ENCODE measurements around the gene NLRC3.

NLRC3 gene

DNA sequence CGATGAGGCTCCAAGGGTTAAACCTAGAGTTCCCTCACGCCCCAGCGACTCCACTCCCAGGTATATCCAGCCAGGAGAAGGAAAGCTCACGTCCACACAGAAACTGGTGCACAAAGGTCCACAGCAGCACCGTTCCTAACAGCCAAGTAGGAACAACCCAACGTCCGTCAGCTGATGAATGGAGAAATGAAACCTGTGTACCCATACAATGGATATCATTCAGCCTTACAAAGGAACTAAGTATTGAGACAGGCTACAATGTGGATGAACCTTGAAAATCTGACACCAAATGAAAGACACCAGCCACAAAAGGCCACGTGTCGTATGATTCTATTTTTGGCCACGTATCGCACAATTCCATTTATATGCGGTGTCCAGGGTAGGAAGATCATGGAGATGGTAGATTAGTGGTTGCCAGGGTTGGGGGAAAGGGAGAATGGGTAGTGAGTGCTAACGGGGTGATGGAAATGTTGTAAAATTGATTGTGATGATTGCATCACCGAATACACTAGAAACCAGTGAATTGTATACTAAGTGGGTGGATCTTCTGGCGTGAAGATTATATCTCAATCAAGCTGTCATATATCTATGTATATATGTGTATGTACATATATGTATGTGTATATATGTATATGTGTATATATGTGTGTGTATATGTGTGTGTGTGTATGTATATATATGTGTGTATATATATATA, 30.1 kb downstream of the NLRC3 start:
- no peak for DNase-seq (ENCODE audit: low spot score)

DNA sequence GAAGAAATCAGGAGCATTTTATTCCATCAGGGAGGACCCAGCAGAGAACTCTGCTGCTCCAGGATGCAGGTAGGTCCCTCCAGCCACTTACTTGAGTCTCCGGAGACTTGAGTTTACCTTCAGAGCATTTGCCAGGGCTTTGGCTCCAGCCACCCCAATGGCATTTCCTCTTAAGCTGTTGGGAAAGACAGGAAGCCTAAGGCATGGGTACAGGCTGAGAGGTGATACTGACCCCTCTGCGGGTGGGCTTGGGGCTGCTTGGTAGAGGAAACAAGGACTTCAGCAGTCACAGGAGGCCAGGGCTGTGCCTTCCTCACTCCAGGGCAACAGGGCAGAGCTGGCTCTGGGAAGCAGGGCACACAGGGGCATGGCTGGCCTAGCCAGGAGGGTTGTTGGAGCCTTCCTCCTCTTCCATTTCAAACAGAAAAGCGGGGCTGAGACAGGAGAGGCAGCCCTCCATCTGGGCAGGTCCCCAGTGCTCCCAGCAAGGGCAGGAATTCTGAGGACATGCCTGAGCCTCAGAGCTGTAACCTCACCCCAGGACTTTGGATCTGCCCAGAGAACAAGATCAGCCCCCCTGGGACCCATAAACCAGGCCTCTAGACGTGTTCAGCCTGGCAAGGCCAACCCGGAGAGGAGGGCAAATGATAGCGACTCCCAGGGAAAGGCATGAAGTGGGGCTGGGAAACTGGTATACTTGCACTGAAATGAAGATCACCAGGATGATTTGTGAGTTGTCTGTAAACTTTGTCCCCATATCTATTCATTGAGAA, 34.4 kb downstream of the NLRC3 start:
- DNase-seq (ENCODE audit: low spot score): no peak

DNA sequence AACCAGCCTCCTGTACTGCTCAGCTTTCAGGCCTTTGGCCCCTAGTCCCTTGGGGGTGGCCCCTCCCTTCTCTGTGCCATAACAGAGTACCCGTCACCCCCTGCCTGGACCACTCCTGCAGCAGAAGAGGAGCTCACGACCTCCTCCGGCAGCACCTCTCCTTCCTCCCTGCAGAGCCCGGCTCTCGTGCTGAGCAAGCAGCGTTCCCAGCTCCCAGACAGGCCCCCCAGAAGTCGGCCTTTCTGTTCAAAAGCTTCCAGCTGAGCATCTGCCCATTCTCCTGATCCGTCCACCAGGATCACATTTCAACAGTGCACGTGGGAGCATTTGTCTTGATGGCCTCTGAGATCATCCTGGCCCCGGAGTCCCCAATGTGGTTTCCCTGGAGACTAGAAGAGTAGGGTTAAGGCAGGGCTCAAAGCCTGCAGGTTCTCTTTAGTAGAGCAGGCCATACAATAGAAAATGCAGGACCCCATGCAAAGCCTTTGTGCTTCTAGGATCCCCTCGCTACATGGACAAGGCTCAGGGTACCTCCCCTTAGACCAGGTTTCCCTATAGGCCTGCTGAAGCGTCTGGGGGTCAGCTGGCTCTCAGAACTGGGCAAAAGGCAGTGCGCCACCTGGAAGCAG, 35.6 kb downstream of the NLRC3 start:
- no peak for DNase-seq (ENCODE audit: low spot score)

DNA sequence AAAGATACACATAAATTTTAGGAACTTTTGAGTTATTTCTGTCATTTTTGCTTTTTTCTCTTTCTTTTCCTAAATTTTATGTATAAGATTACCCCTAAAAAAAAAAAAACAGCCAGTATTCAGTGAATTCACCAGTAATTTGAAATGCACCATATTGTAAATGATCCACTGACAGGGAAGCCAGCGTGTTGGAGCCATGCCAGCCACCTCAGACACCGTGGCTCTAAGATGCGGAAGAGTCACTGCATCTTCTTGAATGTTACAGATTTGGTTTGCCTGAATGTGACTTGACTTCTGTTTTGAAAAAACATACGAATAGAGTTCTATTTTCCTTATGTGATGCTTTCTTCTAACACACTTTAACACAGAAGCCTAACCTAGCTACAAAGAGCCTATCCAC, 39.0 kb downstream of the NLRC3 start:
- DNase-seq (ENCODE audit: low spot score): no peak

DNA sequence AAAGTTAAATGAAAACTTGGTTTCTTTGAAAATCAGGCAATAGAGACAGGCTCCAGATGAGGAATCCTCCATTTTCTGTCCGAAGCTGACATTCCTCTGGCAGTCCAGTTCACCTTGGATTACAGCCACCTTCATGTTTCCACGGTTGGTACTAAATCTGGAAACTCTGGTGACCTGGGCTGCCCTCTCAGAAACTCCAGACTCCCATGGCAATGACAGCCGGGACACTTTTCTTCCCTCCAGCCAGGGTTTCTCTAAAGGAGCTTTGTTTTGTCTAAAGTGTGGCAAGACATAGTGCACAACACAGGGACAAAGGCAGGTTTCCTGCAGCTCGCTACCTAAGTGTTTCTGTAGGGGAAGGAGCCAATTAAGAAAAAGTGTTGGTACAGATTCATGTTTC, 40.4 kb downstream of the NLRC3 start:
- no peak for DNase-seq (ENCODE audit: low spot score)

DNA sequence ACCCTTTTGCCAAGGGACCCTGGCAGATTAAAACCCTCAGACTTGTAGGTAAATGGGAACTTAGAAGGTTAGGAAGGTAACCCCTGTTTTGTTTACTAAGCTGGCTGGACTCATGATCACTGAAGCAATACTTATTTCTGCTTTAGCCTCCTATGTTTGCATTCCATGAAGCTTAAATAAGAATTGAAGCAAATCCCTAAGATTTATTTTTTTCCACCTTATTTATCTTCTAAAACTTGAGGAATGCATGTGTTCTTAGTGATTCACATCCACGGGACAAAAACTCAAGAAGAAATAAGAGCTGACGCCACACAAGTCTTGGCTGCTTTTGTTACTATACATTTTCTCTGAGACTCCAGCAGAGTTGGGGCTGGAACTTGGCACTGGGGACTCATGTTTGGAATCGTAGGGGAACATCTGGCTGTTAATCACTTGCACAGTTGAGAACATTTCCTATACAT, 40.9 kb downstream of the NLRC3 start:
- no peak for DNase-seq (ENCODE audit: low spot score)

DNA sequence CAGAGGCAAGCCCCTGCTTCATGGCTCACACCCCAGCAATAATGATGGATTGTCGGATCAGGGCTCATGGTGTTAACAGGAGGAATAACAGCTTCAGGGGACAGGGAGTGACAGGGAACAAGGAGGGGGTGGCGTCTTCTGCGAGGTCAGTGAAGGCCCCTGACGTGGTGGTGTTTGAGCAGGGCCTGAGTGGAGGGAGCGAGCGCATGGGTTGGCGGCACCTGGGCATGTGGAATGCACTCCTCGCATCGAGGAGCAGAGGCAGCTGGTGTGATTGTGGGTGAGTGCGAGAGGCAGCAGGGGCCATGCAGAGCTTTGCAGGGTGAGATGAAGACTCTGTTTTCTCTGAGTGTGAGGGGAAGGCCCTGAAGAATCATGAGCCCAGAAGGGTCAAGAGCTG, 43.1 kb downstream of the NLRC3 start:
- DNase-seq (ENCODE audit: low spot score): no peak

DNA sequence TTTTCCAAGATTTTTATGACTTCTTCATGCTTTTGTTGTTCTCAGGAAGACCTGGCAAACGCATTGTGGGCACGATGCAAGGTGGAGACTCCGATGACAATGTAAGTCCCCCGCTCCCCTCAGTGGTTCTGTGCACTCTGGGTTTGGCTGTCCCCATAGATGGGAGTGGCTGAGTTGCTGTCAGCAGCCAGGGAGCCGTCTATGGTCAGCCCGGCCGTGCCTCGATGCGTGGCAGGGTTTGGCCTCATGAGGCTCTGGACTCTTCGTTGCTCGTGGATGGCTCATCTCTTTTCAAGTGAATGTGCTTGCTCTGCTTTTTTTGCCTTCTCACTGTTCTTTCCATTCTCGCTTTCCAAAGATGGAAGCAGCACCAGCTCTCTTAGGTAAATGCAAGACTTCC, 44.5 kb downstream of the NLRC3 start:
- no peak for DNase-seq (ENCODE audit: low spot score)

DNA sequence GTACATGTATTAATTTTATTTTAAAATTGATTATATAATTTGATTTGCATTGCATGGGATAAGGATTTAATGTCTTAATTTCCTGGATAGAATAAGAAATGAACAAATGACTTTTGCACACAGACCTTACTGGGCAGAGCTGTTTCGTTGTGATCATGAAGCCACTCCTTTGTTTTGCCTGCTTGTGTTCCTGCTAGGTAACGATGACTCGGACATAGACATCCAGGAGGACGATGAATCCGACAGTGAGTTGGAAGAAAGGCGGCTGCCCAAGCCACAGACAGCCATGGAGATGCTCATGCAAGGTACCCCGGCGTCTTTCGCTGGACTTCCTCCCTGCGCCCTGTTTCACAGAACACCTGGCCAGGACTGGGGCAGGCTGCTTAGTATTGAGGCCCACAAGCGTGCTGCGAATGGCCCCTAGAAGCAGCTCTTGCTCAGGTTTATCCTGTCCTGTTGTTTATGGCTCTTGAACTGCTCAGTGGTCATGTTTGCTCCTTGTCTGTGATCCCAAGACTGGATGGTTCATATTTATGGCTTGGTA, 46.8 kb downstream of the NLRC3 start:
- no peak for DNase-seq (ENCODE audit: low spot score)

DNA sequence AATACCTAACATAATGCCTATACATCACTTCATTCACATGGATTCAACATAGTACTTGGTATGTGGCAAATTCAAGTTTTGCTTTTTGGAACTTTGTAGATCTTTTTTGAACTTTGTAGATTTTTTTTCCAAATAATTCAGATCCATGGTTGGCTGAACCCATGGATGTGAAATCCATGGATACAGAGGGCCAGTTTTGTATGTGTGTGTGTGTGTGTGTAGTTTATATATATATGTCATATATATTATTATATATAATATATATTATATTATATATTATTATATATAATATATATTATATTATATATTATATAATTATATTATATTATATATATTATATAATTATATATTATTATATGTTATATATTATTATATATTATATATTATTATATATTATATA, 48.0 kb downstream of the NLRC3 start:
- DNase-seq (ENCODE audit: low spot score): no peak

DNA sequence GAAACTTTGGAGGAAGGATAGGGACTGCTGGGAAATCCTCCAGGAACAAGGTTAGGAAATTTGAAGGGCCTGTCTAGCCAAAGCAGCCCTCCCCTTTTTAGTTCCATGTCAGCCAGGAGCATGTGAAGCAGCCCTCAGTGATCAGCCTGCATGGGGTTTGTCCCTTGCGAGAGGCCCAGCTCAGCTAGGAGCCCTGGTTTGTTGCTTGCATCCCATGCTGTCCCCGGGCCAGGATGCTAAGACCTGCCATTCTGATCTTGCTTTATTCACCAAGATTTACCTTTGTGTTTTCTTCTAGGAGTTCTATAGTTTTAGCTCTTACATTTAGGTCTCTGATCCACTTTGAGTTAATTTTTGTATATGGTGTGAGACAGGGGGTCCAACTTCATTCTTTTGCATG, 48.8 kb downstream of the NLRC3 start:
- no peak for DNase-seq (ENCODE audit: low spot score)

DNA sequence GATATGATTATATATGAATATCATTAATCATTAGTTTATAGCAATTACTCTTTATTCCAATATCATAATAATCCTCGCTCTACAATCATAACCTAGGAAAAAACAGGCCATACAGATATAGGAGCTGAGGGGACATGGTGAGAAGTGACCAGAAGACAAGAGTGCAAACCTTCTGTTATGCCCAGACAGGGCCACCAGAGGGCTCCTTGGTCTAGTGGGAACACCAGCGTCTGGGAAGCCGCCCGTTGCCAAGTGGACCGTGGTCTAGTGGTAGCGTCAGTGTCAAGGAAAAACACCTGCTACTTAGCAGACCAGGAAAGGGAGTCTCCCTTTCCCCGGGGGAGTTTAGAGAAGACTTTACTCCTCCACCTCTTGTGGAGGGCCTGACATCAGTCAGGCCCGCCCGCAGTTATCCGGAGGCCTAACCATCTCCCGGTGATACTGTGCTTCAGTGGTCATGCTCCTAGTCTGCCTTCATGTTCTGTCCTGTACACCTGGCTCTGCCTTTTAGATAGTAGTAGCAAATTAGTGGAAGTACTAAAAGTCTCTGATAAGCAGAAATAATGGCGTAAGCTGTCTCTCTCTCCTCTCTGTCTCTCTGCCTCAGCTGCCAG, 49.9 kb downstream of the NLRC3 start:
- peak; percentile 19 for DNase-seq (ENCODE audit: low spot score)

DNA sequence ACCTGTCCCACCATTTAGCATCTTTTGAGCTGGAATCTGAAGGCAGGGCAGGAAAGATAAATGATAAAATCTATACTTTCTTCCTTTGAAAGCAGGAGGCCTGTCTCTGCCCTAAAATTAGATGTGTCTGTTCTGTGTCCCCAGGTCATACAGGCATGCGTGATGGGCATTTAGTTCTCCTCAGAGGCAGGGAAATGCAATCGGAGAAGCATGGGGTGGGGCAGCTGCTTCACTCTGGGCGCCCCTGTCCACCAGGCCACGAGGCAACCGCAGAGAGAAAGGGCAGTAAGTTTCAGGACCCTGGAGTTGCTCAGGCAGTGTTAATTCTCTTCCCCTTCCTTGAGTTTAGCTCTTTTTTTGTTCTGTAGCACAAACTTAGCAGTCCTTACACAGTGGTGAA, 51.3 kb downstream of the NLRC3 start:
- DNase-seq (ENCODE audit: low spot score): no peak

DNA sequence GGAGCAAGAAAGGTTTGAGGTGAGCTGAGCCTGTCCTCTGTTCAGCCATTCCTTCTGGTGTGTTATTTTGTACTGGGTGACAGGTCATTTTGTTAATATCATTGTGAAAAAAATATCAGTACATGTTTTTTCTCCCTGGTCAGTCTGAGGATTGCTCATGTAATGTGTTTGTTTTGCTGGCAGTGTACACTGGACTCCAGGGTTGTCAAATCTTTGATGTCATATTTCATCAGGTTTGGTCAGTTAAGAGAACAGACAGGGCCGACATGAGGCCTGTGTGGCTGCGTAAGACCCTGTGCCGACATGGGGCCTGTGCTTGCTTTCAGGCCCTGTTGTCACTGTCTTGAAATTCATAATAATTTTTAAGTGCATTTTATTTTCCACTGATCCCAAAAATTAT, 53.9 kb downstream of the NLRC3 start:
- no peak for DNase-seq (ENCODE audit: low spot score)

DNA sequence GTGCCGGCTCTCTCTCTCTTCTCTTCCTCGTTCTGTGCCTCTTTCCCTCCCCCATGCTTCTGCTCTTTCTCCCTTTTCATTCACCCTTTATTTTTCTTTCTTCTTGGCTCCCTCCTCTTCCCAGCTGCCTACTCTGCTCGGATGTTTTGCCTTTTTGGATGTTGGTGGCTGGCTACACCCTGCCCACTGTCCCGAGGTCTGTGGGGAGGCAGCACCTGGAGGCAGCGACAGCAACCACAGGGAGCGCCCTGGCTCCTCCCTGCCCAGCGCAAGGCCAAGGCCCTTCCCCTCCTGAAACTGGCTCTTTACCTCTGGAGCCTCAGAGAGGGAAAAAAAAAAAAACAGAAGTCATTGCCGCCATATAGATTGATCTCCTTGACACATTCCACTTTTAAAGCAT, 56.4 kb downstream of the NLRC3 start:
- DNase-seq (ENCODE audit: low spot score): no peak

DNA sequence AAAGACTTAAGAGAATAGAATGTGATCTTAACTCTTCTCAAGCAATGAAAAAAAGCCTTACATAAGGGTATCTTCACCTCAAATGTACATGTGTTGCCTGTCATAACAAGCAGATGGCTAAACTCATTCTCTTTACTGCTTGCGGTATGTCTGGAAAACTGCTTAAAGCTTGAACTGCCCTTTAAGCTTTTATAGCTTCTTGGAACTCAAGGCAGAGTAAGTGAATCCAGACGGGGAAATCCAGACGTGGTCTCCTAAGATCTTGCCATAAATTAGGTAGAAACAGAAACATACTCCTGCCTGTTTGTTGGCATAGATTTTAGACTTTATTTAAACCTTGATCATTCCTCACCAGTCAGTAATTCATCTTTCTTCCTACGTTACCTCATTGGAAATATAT, 56.8 kb downstream of the NLRC3 start:
- DNase-seq (ENCODE audit: low spot score): no peak

DNA sequence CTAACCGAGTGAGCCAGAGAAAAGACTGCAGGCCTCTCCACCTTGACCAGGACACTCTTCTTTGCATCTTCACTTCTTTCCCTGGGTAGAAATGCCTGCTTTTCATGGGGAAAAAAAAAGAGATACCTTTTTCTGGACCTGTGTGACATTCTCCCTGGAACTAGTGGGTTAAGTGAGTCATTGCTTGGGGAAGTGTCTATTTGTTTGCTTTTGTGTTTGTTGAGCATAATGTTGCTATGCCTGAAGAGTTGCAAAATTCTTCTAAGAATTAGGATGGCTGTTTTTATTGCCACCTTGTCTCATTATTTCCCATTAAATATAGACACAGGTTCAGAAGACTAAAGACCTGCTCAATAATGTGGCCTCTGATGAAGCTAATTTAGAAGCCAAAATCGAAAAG, 57.6 kb downstream of the NLRC3 start:
- DNase-seq (ENCODE audit: low spot score): no peak

DNA sequence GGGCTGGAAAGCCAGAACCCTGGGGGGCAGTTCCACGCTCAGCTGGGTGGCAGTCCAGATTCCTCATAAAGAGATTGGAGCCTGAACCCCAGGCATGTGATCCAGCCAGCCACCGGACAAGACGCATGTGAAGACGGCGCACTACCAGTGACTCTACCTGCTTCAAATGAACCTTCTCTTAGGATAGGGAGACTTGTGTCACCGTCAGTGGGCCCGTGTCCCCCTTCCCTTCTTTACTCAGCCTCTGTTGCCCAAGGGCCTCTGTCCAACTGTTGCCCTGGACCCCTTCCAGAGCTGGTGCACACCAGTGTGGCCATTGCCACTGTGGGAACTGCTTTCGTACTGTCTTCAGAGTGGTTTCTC, 58.2 kb downstream of the NLRC3 start:
- no peak for DNase-seq (ENCODE audit: low spot score)

DNA sequence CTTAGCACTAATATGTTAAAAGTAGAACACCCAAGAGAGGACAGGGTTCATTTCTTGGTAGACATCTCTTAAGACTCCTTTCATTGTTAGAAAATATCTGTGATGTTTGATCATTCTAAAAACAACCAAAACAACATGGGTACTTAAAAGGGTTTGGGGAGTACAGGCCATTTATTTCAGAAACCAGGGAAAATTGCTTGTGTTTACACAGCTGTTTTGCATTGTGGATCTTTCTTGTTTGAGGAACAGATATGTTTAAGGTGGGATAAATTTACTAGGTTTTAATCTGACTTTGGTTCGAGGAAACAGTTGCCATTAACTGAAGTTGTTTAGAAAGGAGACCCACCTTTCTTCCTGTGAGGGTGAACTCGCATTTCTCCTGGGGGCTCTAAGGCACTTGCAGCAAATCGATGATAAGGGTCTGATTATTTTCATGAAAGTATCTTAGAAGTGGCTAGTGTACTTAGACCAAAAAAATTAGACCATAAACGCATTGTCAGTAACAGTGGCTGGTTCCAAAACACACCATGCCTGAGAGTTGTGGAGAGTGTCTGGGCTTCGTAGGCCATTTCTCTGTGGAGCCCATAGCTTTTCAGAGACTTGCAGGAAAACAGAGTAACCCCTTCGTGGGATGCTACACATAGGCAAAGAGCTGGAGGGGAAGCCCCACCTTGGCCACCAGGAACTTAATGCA, 58.8 kb downstream of the NLRC3 start:
- DNase-seq (ENCODE audit: low spot score): no peak

DNA sequence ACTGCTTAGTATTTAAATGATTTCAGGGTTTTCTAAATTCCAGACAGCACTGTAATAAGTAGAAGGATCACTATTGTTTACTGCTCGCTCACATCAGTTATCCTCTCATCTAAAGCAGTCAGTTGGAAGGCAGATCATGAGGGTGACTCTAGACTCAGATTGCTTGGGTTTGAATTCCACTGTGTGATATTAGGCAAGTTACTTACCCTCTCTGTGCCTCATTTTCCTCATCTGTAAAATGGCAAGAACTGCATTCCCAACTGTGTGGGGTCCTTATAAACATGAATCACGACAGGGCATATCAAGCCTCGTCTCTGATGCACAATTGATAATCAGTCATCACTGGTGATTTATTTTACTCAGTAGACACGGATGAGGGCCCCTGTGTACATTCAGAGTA, 61.3 kb downstream of the NLRC3 start:
- DNase-seq (ENCODE audit: low spot score): no peak

DNA sequence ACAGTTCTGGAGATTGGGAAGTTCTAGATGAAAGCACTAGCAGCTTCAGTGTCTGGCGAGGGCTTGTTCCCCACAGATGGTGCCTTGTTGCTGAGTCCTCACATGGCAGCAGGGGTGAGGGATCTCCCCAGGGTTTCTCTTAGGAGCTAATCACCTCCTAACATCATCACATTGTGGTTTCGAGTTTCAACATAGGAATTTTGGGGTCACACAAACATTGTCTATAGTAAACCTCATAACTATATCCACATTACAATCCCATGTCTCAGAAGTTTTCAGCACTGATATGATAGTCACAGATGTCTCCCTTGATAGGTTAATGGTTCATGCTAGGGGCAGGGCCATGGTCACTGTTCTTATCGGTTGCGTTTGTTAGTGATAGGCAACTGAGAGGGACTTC, 62.6 kb downstream of the NLRC3 start:
- no peak for DNase-seq (ENCODE audit: low spot score)
